HG03097 (cell line): ENCODE results near the gene VAMP1.
A peak's percentile ranks its signal among the peaks of the same experiment; 100 is the strongest.
"Not testable (repeated sequence)": the region's sequence is repeated elsewhere in the genome, so short reads cannot be mapped to it uniquely, and the experiment has no call there.

ENCODE experiments used
- ATAC-seq: cut with Tn5 transposase; IDR thresholded peaks from one replicate; pipeline ENCODE4 v1.9.1; 2021; ENCODE audit not compliant: unreplicated experiment, low FRiP score

Gene VAMP1

GRCh38 chr12:6471989-6472360 is 1.5 kb upstream of the VAMP1 start:
- no peak for ATAC-seq

GRCh38 chr12:6469609-6470374 is 685 bp downstream of the VAMP1 start:
- ATAC-seq: no peak

- ATAC-seq: no peak
Measured at GRCh38 chr12:6469092-6469491, 1.4 kb downstream of the VAMP1 start.

- no peak for ATAC-seq
Measured at GRCh38 chr12:6468283-6468575, 2.2 kb downstream of the VAMP1 start.

- not testable (repeated sequence) for ATAC-seq
Measured at GRCh38 chr12:6467571-6468282, 2.8 kb downstream of the VAMP1 start.

- not testable (repeated sequence) for ATAC-seq
Measured at GRCh38 chr12:6466751-6467150, 3.7 kb downstream of the VAMP1 start.

GRCh38 chr12:6466184-6466573 is 4.3 kb downstream of the VAMP1 start:
- ATAC-seq: no peak

GRCh38 chr12:6465467-6466183 is 4.9 kb downstream of the VAMP1 start:
- no peak for ATAC-seq

GRCh38 chr12:6464531-6464930 is 5.9 kb downstream of the VAMP1 start:
- ATAC-seq: no peak

GRCh38 chr12:6463858-6464257 is 6.6 kb downstream of the VAMP1 start:
- ATAC-seq: no peak

- ATAC-seq: no peak
Measured at GRCh38 chr12:6463216-6463615, 7.3 kb downstream of the VAMP1 start.

- no peak for ATAC-seq
Measured at GRCh38 chr12:6462234-6462995, 8.1 kb downstream of the VAMP1 start.

GRCh38 chr12:6461401-6462233 is 8.9 kb downstream of the VAMP1 start:
- peak; percentile 57 for ATAC-seq

GRCh38 chr12:6460751-6461371 is 9.6 kb downstream of the VAMP1 start:
- ATAC-seq: no peak

GRCh38 chr12:6459004-6459337 is 11.5 kb downstream of the VAMP1 start:
- ATAC-seq: no peak

- ATAC-seq: no peak
Measured at GRCh38 chr12:6458281-6459003, 12.0 kb downstream of the VAMP1 start.

GRCh38 chr12:6457220-6457945 is 13.1 kb downstream of the VAMP1 start:
- ATAC-seq: no peak

GRCh38 chr12:6452944-6453630 is 17.4 kb downstream of the VAMP1 start:
- ATAC-seq: no peak
